ENCODE results near the gene NUTF2. TPM values are rescaled to one million over a fixed set of nuclear protein-coding genes. Genes with fewer than 3 reads are reported as not detected.

The NUTF2 gene
- total RNA-seq, 6 experiments from 2014 or later: 182 to 195 (median 185) TPM

- Mint-ChIP-seq H3K4me1 (ENCODE audit: low read depth) (peaks cover 60% of the 10 kb centered on the region), H3K9me3 (no peaks in the 10 kb centered on the region), H3K4me3 (peak overlapping the region; percentile 5; the same call in 1 of the 2 replicates), H3K36me3 (ENCODE audit: low read depth) (peaks cover 5% of the 10 kb centered on the region; the same call in 1 of the 2 replicates), H3K27me3 (ENCODE audit: insufficient read depth) (peaks cover 5% of the 10 kb centered on the region), H3K27ac (peak overlapping the region; percentile 81)
- no peak for TF ChIP-seq CTCF (IDR thresholded peaks at IDR 0.05)
- no peak for DNase-seq
Measured at GRCh38 chr16:67917140-67917851, 70.6 kb downstream of the NUTF2 start.

GRCh38 chr16:67917852-67918236 lies 71.1 kb downstream of the NUTF2 start:
- H3K27me3 Mint-ChIP-seq (ENCODE audit: insufficient read depth): peaks cover 5% of the 10 kb centered on the region
- no peak for TF ChIP-seq CTCF (IDR thresholded peaks at IDR 0.05)
- 0 out of 2 replicates have a peak overlapping the region, but pooled peaks have one; percentile 5 for H3K4me3 Mint-ChIP-seq
- H3K9me3 Mint-ChIP-seq: no peaks in the 10 kb centered on the region
- peak overlapping the region; percentile 81 for H3K27ac Mint-ChIP-seq
- peak; percentile 91 for DNase-seq
- H3K36me3 Mint-ChIP-seq (ENCODE audit: low read depth): peaks cover 5% of the 10 kb centered on the region; the same call in 1 of the 2 replicates
- H3K4me1 Mint-ChIP-seq (ENCODE audit: low read depth): peaks cover 62% of the 10 kb centered on the region

GRCh38 chr16:67919622-67920221 lies 73.0 kb downstream of the NUTF2 start:
- DNase-seq: no peak
- peaks cover 60% of the 10 kb centered on the region for H3K4me1 Mint-ChIP-seq (ENCODE audit: low read depth)
- H3K36me3 Mint-ChIP-seq (ENCODE audit: low read depth): peaks cover 3% of the 10 kb centered on the region; the same call in 1 of the 2 replicates
- H3K4me3 Mint-ChIP-seq: no peak overlapping the region
- H3K9me3 Mint-ChIP-seq: no peaks in the 10 kb centered on the region
- H3K27me3 Mint-ChIP-seq (ENCODE audit: insufficient read depth): peaks cover 5% of the 10 kb centered on the region
- peak; percentile 36; the same call in 1 of the 2 replicates for TF ChIP-seq CTCF (IDR thresholded peaks at IDR 0.05)
- no peak overlapping the region for H3K27ac Mint-ChIP-seq

Other genes with a start within 250 kb of the NUTF2 start
- 1 to 10 TPM; 1.6 to 2.7 (median 1.8) TPM for gene CARMIL2, start 201.8 kb upstream of the NUTF2 start, total RNA-seq (2021; fragmentation: NEBNext Ultra II Directional; extraction: Animal tissue kit (Norgen Biotek cat#: 25700))
- 10 to 100 TPM; 18.0 to 25.8 (median 23.9) TPM for gene ACD, start 186.7 kb upstream of the NUTF2 start, total RNA-seq (2021; fragmentation: NEBNext Ultra II Directional; extraction: Animal tissue kit (Norgen Biotek cat#: 25700))
- 1 to 10 TPM in 1 of 6 experiments, under 1 TPM in 5; 0.55 to 1.1 (median 0.86) TPM for gene PARD6A, start 186.0 kb upstream of the NUTF2 start, total RNA-seq (2021; fragmentation: NEBNext Ultra II Directional; extraction: Animal tissue kit (Norgen Biotek cat#: 25700))
- gene ENKD1, start 180.2 kb upstream of the NUTF2 start, total RNA-seq (2021; fragmentation: NEBNext Ultra II Directional; extraction: Animal tissue kit (Norgen Biotek cat#: 25700)): 10 to 100 TPM in 1 of 6 experiments, 1 to 10 TPM in 5; 7.4 to 10.8 (median 8.9) TPM
- gene C16orf86, start 180.1 kb upstream of the NUTF2 start, total RNA-seq (2021; fragmentation: NEBNext Ultra II Directional; extraction: Animal tissue kit (Norgen Biotek cat#: 25700)): 1 to 10 TPM; 1.0 to 1.9 (median 1.6) TPM
- gene GFOD2, start 127.6 kb upstream of the NUTF2 start, total RNA-seq (2021; fragmentation: NEBNext Ultra II Directional; extraction: Animal tissue kit (Norgen Biotek cat#: 25700)): 10 to 100 TPM; 14.4 to 19.4 (median 16.9) TPM
- gene RANBP10, start 40.4 kb upstream of the NUTF2 start, total RNA-seq (2021; fragmentation: NEBNext Ultra II Directional; extraction: Animal tissue kit (Norgen Biotek cat#: 25700)): 10 to 100 TPM; 11.5 to 15.6 (median 12.8) TPM
- gene TSNAXIP1, start 40.0 kb upstream of the NUTF2 start, total RNA-seq (2021; fragmentation: NEBNext Ultra II Directional; extraction: Animal tissue kit (Norgen Biotek cat#: 25700)): 1 to 10 TPM in 2 of 6 experiments, under 1 TPM in 4; 0.23 to 1.3 (median 0.79) TPM
- gene THAP11, start 4.6 kb upstream of the NUTF2 start, total RNA-seq (2021; fragmentation: NEBNext Ultra II Directional; extraction: Animal tissue kit (Norgen Biotek cat#: 25700)): 10 to 100 TPM; 15.1 to 18.6 (median 16.2) TPM
- 10 to 100 TPM; 51.2 to 64.2 (median 59.7) TPM for gene CENPT, start 760 bp downstream of the NUTF2 start, total RNA-seq (2021; fragmentation: NEBNext Ultra II Directional; extraction: Animal tissue kit (Norgen Biotek cat#: 25700))
- 10 to 100 TPM; 60.2 to 81.0 (median 63.6) TPM for gene EDC4, start 26.1 kb downstream of the NUTF2 start, total RNA-seq (2021; fragmentation: NEBNext Ultra II Directional; extraction: Animal tissue kit (Norgen Biotek cat#: 25700))
- under 1 TPM in 3 of 6 experiments, not detected in 3; 0.25 to 0.51 (median 0.38) TPM for gene NRN1L, start 38.0 kb downstream of the NUTF2 start, total RNA-seq (2021; fragmentation: NEBNext Ultra II Directional; extraction: Animal tissue kit (Norgen Biotek cat#: 25700))
- 10 to 100 TPM; 25.2 to 34.1 (median 29.3) TPM for gene PSKH1, start 46.3 kb downstream of the NUTF2 start, total RNA-seq (2021; fragmentation: NEBNext Ultra II Directional; extraction: Animal tissue kit (Norgen Biotek cat#: 25700))
- gene CTRL, start 84.9 kb downstream of the NUTF2 start, total RNA-seq (2021; fragmentation: NEBNext Ultra II Directional; extraction: Animal tissue kit (Norgen Biotek cat#: 25700)): under 1 TPM; 0.25 to 0.63 (median 0.43) TPM
- 10 to 100 TPM; 36.3 to 49.7 (median 40.0) TPM for gene PSMB10, start 89.9 kb downstream of the NUTF2 start, total RNA-seq (2021; fragmentation: NEBNext Ultra II Directional; extraction: Animal tissue kit (Norgen Biotek cat#: 25700))
- 10 to 100 TPM; 17.6 to 21.8 (median 19.8) TPM for gene LCAT, start 97.2 kb downstream of the NUTF2 start, total RNA-seq (2021; fragmentation: NEBNext Ultra II Directional; extraction: Animal tissue kit (Norgen Biotek cat#: 25700))
- 100 to 1,000 TPM in 1 of 6 experiments, 10 to 100 TPM in 5; 89.8 to 113 (median 98.9) TPM for gene SLC12A4, start 121.7 kb downstream of the NUTF2 start, total RNA-seq (2021; fragmentation: NEBNext Ultra II Directional; extraction: Animal tissue kit (Norgen Biotek cat#: 25700))
- not detected for gene DPEP3, start 133.6 kb downstream of the NUTF2 start, total RNA-seq (2021; fragmentation: NEBNext Ultra II Directional; extraction: Animal tissue kit (Norgen Biotek cat#: 25700))
- not detected for gene DPEP2, start 152.6 kb downstream of the NUTF2 start, total RNA-seq (2021; fragmentation: NEBNext Ultra II Directional; extraction: Animal tissue kit (Norgen Biotek cat#: 25700))
- gene DPEP2NB, start 169.0 kb downstream of the NUTF2 start, total RNA-seq (2021; fragmentation: NEBNext Ultra II Directional; extraction: Animal tissue kit (Norgen Biotek cat#: 25700)): not detected
- 1 to 10 TPM; 7.2 to 8.5 (median 8.2) TPM for gene DDX28, start 176.3 kb downstream of the NUTF2 start, total RNA-seq (2021; fragmentation: NEBNext Ultra II Directional; extraction: Animal tissue kit (Norgen Biotek cat#: 25700))
- 10 to 100 TPM; 13.3 to 17.4 (median 15.9) TPM for gene DUS2, start 176.4 kb downstream of the NUTF2 start, total RNA-seq (2021; fragmentation: NEBNext Ultra II Directional; extraction: Animal tissue kit (Norgen Biotek cat#: 25700))
- 10 to 100 TPM; 17.2 to 20.7 (median 19.9) TPM for gene NFATC3, start 238.4 kb downstream of the NUTF2 start, total RNA-seq (2021; fragmentation: NEBNext Ultra II Directional; extraction: Animal tissue kit (Norgen Biotek cat#: 25700))

Data from HFFc6 (cell line).